H1 (cell line): Measurements from ENCODE around the gene KRT7. TPM values are rescaled to one million over a fixed set of nuclear protein-coding genes. Genes with fewer than 3 reads are reported as not detected.

Experiments
- CTCF ChIA-PET: fragments of 300-600 bp; sonication (Branson Sonifier 250); formaldehyde crosslinking; loops from one replicate; lab custom pipeline; 2021; ENCODE audit not compliant: partially characterized antibody; lab: Charles Lee
- POLR2A ChIA-PET: fragments of 300-600 bp; sonication (Branson Sonifier 250); formaldehyde crosslinking; loops from one replicate; lab custom pipeline; 2021; ENCODE audit warnings: inconsistent platforms; ENCODE audit not compliant: partially characterized antibody; lab: Charles Lee
- DNase-seq, 2 experiments: peaks; one replicate each; pipeline versions ENCODE4 v3.0.0 to v3.0.0-alpha.2; 2010 to 2022; ENCODE audit warnings: low spot score in 2 of 2, low read depth in 1 of 2, mixed read lengths in 1 of 2
- FAIRE-seq: peaks from 2 replicates; lab custom pipeline; 2011; peaks lifted over from hg19 to GRCh38; lab: Jason Lieb, UNC
- H2AFZ ChIP-seq: 2 replicates; pipeline ENCODE4 v1.8.1; 2012; ENCODE audit warnings: low read length, inconsistent platforms
- H2AK5ac ChIP-seq: 2 replicates; pipeline ENCODE4 v1.6.1; 2013; ENCODE audit warnings: low read depth, low read length
- H2BK120ac ChIP-seq: replicated peaks from 2 replicates; pipeline ENCODE3; 2013; ENCODE audit warnings: low read depth, low read length, inconsistent platforms
- H2BK12ac ChIP-seq: 2 replicates; pipeline ENCODE4 v1.6.1; 2013; ENCODE audit warnings: low read depth, low read length
- H2BK15ac ChIP-seq: 2 replicates; pipeline ENCODE4 v1.6.1; 2013; ENCODE audit warnings: low read length
- H2BK20ac ChIP-seq: 2 replicates; pipeline ENCODE4 v1.6.1; 2013; ENCODE audit warnings: low read length
- H2BK5ac ChIP-seq: 2 replicates; pipeline ENCODE4 v1.6.1; 2013; ENCODE audit warnings: low read depth, low read length
- H3K14ac ChIP-seq: 2 replicates; pipeline ENCODE4 v1.6.1; 2013; ENCODE audit warnings: inconsistent platforms; ENCODE audit not compliant: insufficient read length
- H3K18ac ChIP-seq: 2 replicates; pipeline ENCODE4 v1.6.1; 2013; ENCODE audit warnings: low read length; ENCODE audit errors: extremely low read depth
- H3K23ac ChIP-seq: 2 replicates; pipeline ENCODE4 v1.6.1; 2013; ENCODE audit warnings: inconsistent platforms; ENCODE audit not compliant: insufficient read length
- H3K23me2 ChIP-seq: 2 replicates; pipeline ENCODE4 v1.6.1; 2013; ENCODE audit warnings: low read depth, low read length
- H3K27ac ChIP-seq: 2 replicates; pipeline ENCODE4 v1.6.1; 2011; ENCODE audit warnings: low read depth, low read length, inconsistent platforms
- H3K27me3 ChIP-seq, 4 experiments: replicated peaks in 1 of 4; 1 replicate in 1 of 4; 2 replicates in 3 of 4; pipeline versions ENCODE4 v1.6.1 to v1.8.1; 2011 to 2013; ENCODE audit warnings: low read length in 3 of 4, mild to moderate bottlenecking in 3 of 4, inconsistent platforms in 2 of 4, mixed read lengths in 2 of 4, moderate library complexity in 1 of 4; ENCODE audit not compliant: control insufficient read depth in 3 of 4, insufficient read depth in 3 of 4; ENCODE audit errors: extremely low read depth in 1 of 4
- H3K36me3 ChIP-seq, 4 experiments: 2 replicates each; pipeline versions ENCODE4 v1.6.1 to v1.8.1; 2011 to 2013; ENCODE audit warnings: mild to moderate bottlenecking in 4 of 4, low read length in 3 of 4, moderate library complexity in 2 of 4, control low read depth in 1 of 4, inconsistent platforms in 1 of 4; ENCODE audit not compliant: insufficient read depth in 4 of 4, control insufficient read depth in 2 of 4
- H3K4ac ChIP-seq: replicated peaks from 2 replicates; pipeline ENCODE3; 2013; ENCODE audit warnings: low read length, low read depth, mixed read lengths, inconsistent platforms; ENCODE audit not compliant: insufficient read length
- H3K4me1 ChIP-seq, 4 experiments: replicated peaks in 1 of 4; 1 replicate in 1 of 4; 2 replicates in 3 of 4; pipeline versions ENCODE4 v1.6.1 to v1.8.1; 2011 to 2013; ENCODE audit warnings: low read length in 3 of 4, inconsistent platforms in 2 of 4, mixed read lengths in 1 of 4; ENCODE audit not compliant: insufficient read depth in 4 of 4, control insufficient read depth in 3 of 4
- H3K4me2 ChIP-seq, 2 experiments: 2 replicates each; pipeline versions ENCODE4 v1.6.1 to v1.8.1; 2011 to 2013; ENCODE audit warnings: low read depth in 2 of 2, low read length in 2 of 2, control low read depth in 1 of 2, inconsistent platforms in 1 of 2, mild to moderate bottlenecking in 1 of 2; ENCODE audit not compliant: insufficient read depth in 1 of 2
- H3K4me3 ChIP-seq, 4 experiments: fragments of 200-600, 300-600 bp in 1 of 4; sonication (generic), shearing (Covaris generic), sonication (Bioruptor Twin) in 1 of 4; 2 replicates each; pipeline versions ENCODE4 v1.5.1 to v1.8.1; 2011 to 2016; ENCODE audit warnings: low read length in 4 of 4, low read depth in 3 of 4, control low read depth in 2 of 4, inconsistent platforms in 2 of 4, mild to moderate bottlenecking in 2 of 4, mixed read lengths in 1 of 4, moderate library complexity in 1 of 4; ENCODE audit not compliant: insufficient read depth in 2 of 4; ENCODE audit errors: extremely low read depth in 1 of 4
- H3K56ac ChIP-seq: replicated peaks from 2 replicates; pipeline ENCODE3; 2013; ENCODE audit warnings: low read depth, mild to moderate bottlenecking, mixed read lengths, low read length, inconsistent platforms; ENCODE audit not compliant: insufficient read length
- H3K79me1 ChIP-seq: 2 replicates; pipeline ENCODE4 v1.6.1; 2013; ENCODE audit warnings: low read depth, low read length, control low read depth
- H3K79me2 ChIP-seq, 2 experiments: 2 replicates each; pipeline versions ENCODE4 v1.6.1 to v1.8.1; 2012 to 2013; ENCODE audit warnings: low read length in 2 of 2, mild to moderate bottlenecking in 2 of 2, inconsistent platforms in 1 of 2; ENCODE audit not compliant: insufficient read depth in 2 of 2, control insufficient read depth in 1 of 2
- H3K9ac ChIP-seq, 4 experiments: replicated peaks in 1 of 4; 1 replicate in 1 of 4; 2 replicates in 3 of 4; pipeline versions ENCODE4 v1.6.1 to v1.8.1; 2011 to 2013; ENCODE audit warnings: low read depth in 3 of 4, low read length in 3 of 4, control low read depth in 2 of 4, mild to moderate bottlenecking in 2 of 4, moderate library complexity in 2 of 4, inconsistent platforms in 1 of 4; ENCODE audit errors: extremely low read depth in 1 of 4
- H3K9me3 ChIP-seq, 2 experiments: 2 replicates each; pipeline versions ENCODE4 v1.6.1 to v1.8.1; 2012 to 2013; ENCODE audit warnings: mild to moderate bottlenecking in 2 of 2, moderate library complexity in 2 of 2, control low read depth in 1 of 2, inconsistent platforms in 1 of 2, low read depth in 1 of 2, low read length in 1 of 2, mixed read lengths in 1 of 2; ENCODE audit not compliant: insufficient read depth in 2 of 2
- H4K20me1 ChIP-seq, 2 experiments: replicated peaks in 1 of 2; 2 replicates each; pipeline versions ENCODE3 to v1.8.1; 2011 to 2013; ENCODE audit warnings: inconsistent platforms in 2 of 2, low read length in 2 of 2, mild to moderate bottlenecking in 1 of 2; ENCODE audit not compliant: insufficient read depth in 2 of 2, control insufficient read depth in 1 of 2
- H4K5ac ChIP-seq: 2 replicates; pipeline ENCODE4 v1.6.1; 2013; ENCODE audit warnings: low read length, low read depth, mixed read lengths, inconsistent platforms; ENCODE audit not compliant: insufficient read length
- H4K8ac ChIP-seq: 2 replicates; pipeline ENCODE4 v1.8.0; 2013; ENCODE audit warnings: mild to moderate bottlenecking, moderate library complexity, low read length, inconsistent platforms; ENCODE audit not compliant: insufficient read depth; ENCODE audit errors: extremely low read depth
- H4K91ac ChIP-seq: replicated peaks from 2 replicates; pipeline ENCODE3; 2013; ENCODE audit warnings: low read length, mixed read lengths, inconsistent platforms; ENCODE audit not compliant: insufficient read length
- CREB1 ChIP-seq: IDR thresholded peaks from 2 replicates; pipeline ENCODE4 v1.6.1; 2012; ENCODE audit warnings: inconsistent platforms
- POLR2AphosphoS5 ChIP-seq: IDR thresholded peaks from 2 replicates; pipeline ENCODE4 v1.6.1; 2011; ENCODE audit warnings: low read depth, low read length
- WGBS, 2 experiments: shearing (Covaris generic) in 1 of 2; methylation state at CpG; one replicate each; pipeline versions ENCODE4 v1.1.6 to v1.1.7; 2013 to 2015; ENCODE audit warnings: low lambda C conversion rate in 2 of 2, mixed read lengths in 2 of 2, inconsistent platforms in 1 of 2, low coverage in 1 of 2, missing lambda C conversion rate in 1 of 2; ENCODE audit not compliant: insufficient replicate concordance in 2 of 2, insufficient coverage in 1 of 2, insufficient read length in 1 of 2; ENCODE audit errors: extremely low coverage in 1 of 2, missing lambda C conversion rate in 1 of 2; 5-methylcytosine and 5-hydroxymethylcytosine counted together
- polyA plus RNA-seq, 7 experiments: library from polyadenylated mRNA; depleted of rRNA in 3 of 7; stranded (reverse) in 5 of 7; unstranded in 2 of 7; fragments of >200 nt in 5 of 7; fragments of 200-250 nt in 2 of 7; gene quantifications; 1 replicate in 5 of 7; 2 replicates in 1 of 7; 4 replicates in 1 of 7; pipeline versions ENCODE4 v1.2.1 to v1.2.3, GENCODE V29; 2011 to 2013; ENCODE audit warnings: missing spikeins in 2 of 7, mixed read lengths in 2 of 7
- total RNA-seq: library from RNA; stranded (reverse); fragmentation: NEBNext Ultra II Directional; extraction: Animal tissue kit (Norgen Biotek cat#: 25700); gene quantifications from 2 replicates; pipeline ENCODE4 v1.2.1, GENCODE V29; 2021

Gene KRT7
- total and polyA plus RNA-seq, 2 of the 8 experiments (the other 6 are each of a cell fraction or from before 2014, with no cell fraction given) = 13.2 to 19.0 TPM

DNA sequence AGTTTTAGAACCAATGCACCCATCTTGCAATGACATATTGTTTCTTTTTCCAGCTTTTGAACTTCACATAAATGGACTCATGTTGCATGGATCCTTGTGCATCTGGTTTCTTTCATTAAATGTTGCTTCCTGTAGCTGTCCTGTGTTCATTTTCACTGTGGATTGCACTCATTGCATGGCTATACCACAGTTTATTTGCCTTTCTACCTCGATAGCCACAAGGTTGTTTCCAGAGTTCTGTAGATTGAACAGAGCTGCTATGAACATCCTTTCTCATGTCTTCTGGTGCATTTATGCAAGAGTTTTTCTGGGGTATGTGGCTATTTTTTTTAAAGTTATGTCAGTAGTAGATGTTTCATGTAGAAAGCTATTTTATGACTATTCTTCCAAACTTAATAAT, 61.8 kb downstream of the KRT7 start:
- Histone ChIP-seq H2BK120ac (no peak overlapping the region), H4K8ac (no peak overlapping the region), H3K36me3 (no peaks in the 10 kb centered on the region), H3K4ac (no peak overlapping the region), H3K27ac (no peak overlapping the region), H3K27me3 (no peaks in the 10 kb centered on the region; a peak in 1 of 7 replicates), H2BK20ac (no peak overlapping the region), H3K56ac (no peak overlapping the region)
- no peak for TF ChIP-seq CREB1
- no peak for TF ChIP-seq POLR2AphosphoS5
- TF ChIP-seq, all 59 proteins: peak for 0
- no peak overlapping the region for H3K4me3 ChIP-seq
- ChIA-PET POLR2A (no interaction called here), CTCF (interaction anchor here (0.7 to 4.9 kb wide), 10 partner anchors 8 to 138 kb away, joined by 3 to 36 read pairs (median 6); no protein-coding TSS in a partner anchor)
- H3K23ac ChIP-seq = no peak overlapping the region
- H3K4me2 ChIP-seq = no peak overlapping the region
- H4K91ac ChIP-seq = no peak overlapping the region
- no peak overlapping the region for H3K18ac ChIP-seq
- H2BK5ac ChIP-seq = no peak overlapping the region
- no peak overlapping the region for H3K14ac ChIP-seq
- H3K9ac ChIP-seq = no peak overlapping the region
- DNase-seq (no peak), FAIRE-seq (no peak)
- H2AK5ac ChIP-seq = no peak overlapping the region
- H4K5ac ChIP-seq = no peak overlapping the region
- WGBS, 2 experiments = 75% methylated on average over 1 of the region's 1 CpG; no CpG with 5 or more reads in 1 of the 2 experiments
- H3K9me3 ChIP-seq = no peaks in the 10 kb centered on the region
- H2BK15ac ChIP-seq = no peak overlapping the region
- no peak overlapping the region for H2AFZ ChIP-seq
- no peak overlapping the region for H2BK12ac ChIP-seq
- H3K4me1 ChIP-seq = 0 out of 7 replicates have a peak, but pooled peaks cover 0 to 2% (median 0%) of the 10 kb centered on the region in 4 experiments
- no peaks in the 10 kb centered on the region for H3K79me1 ChIP-seq
- no peaks in the 10 kb centered on the region for H3K79me2 ChIP-seq
- no peaks in the 10 kb centered on the region for H4K20me1 ChIP-seq
- no peaks in the 10 kb centered on the region for H3K23me2 ChIP-seq
